Thoracic aorta (tissue), 2 donors: Measurements from ENCODE around the gene ACAN. TPM values are rescaled to one million over a fixed set of nuclear protein-coding genes. Genes with fewer than 3 reads are reported as not detected.
A peak's percentile ranks its signal among the peaks of the same experiment; 100 is the strongest.

Experiments
- ATAC-seq: fragments of 150-250 bp; one replicate; pipeline ENCODE4 v1.8.0; 2017; ENCODE audit warnings: low read depth; ENCODE audit not compliant: insufficient number of reproducible peaks, low FRiP score
- DNase-seq: peaks from one replicate; pipeline ENCODE4 v3.0.0-alpha.2; 2020; ENCODE audit warnings: low spot score
- H3K27ac ChIP-seq, 2 donors: fragments of 200-600 bp; sonication (generic); 1 replicate in 1 of 2; 2 replicates in 1 of 2; pipeline ENCODE4 v1.5.1; 2016; ENCODE audit warnings: mild to moderate bottlenecking in 2 of 2, moderate library complexity in 2 of 2
- H3K27me3 ChIP-seq: fragments of 200-600 bp; sonication (generic); replicated peaks from 2 replicates; pipeline ENCODE4 v1.6.0; 2016; ENCODE audit warnings: mild to moderate bottlenecking; ENCODE audit not compliant: insufficient read depth
- H3K36me3 ChIP-seq: fragments of 200-600 bp; sonication (generic); one replicate; pipeline ENCODE4 v1.5.1; 2016
- H3K4me1 ChIP-seq, 2 donors: fragments of 200-600 bp; sonication (generic); 1 replicate in 1 of 2; 2 replicates in 1 of 2; pipeline versions ENCODE4 v1.5.1 to v1.6.0; 2016; ENCODE audit warnings: low read depth in 2 of 2, mild to moderate bottlenecking in 1 of 2; ENCODE audit not compliant: control insufficient read depth in 1 of 2
- H3K4me3 ChIP-seq: fragments of 200-600 bp; sonication (generic); 2 replicates; pipeline ENCODE4 v1.5.1; 2016; ENCODE audit warnings: mild to moderate bottlenecking
- H3K9me3 ChIP-seq: fragments of 200-600 bp; sonication (generic); 2 replicates; pipeline ENCODE4 v1.5.1; 2016
- CTCF ChIP-seq: fragments of 200-600 bp; sonication (generic); IDR thresholded peaks from one replicate; pipeline ENCODE4 v1.5.1; 2019; ENCODE audit warnings: antibody characterized with exemption
- total RNA-seq, 2 donors: library from RNA; depleted of rRNA; stranded (reverse); fragments of >200 nt; gene quantifications; one replicate each; pipeline versions ENCODE4 v1.1.0 to v1.2.3, GENCODE V29; 2016

The ACAN gene
- total RNA-seq, 2 donors from 2014 or later, result 23.2 to 147 TPM

- ATAC-seq (no peak), DNase-seq (no peak)
- no peaks in the 10 kb centered on the region for H3K27me3 ChIP-seq
- H3K4me3 ChIP-seq, result no peak overlapping the region
- TF ChIP-seq CTCF, result no peak
- no peak overlapping the region for H3K27ac ChIP-seq
- no peaks in the 10 kb centered on the region for H3K9me3 ChIP-seq
- H3K4me1 ChIP-seq, result peaks cover 10 to 11% of the 10 kb centered on the region in 2 donors
- peaks cover 27% of the 10 kb centered on the region for H3K36me3 ChIP-seq
Measured at GRCh38 chr15:88881775-88882174, 78.5 kb downstream of the ACAN start.

- H3K27ac ChIP-seq, result no peak overlapping the region
- no peaks in the 10 kb centered on the region for H3K9me3 ChIP-seq
- no peak for TF ChIP-seq CTCF
- H3K36me3 ChIP-seq, result peaks cover 29% of the 10 kb centered on the region
- H3K4me1 ChIP-seq, result peaks cover 10 to 11% of the 10 kb centered on the region in 2 donors
- peak; percentile 47 for ATAC-seq
- H3K4me3 ChIP-seq, result no peak overlapping the region
- H3K27me3 ChIP-seq, result no peaks in the 10 kb centered on the region
- DNase-seq, result no peak
Measured at GRCh38 chr15:88882785-88883184, 79.5 kb downstream of the ACAN start.

GRCh38 chr15:88887068-88887580 lies 83.9 kb downstream of the ACAN start:
- no peaks in the 10 kb centered on the region for H3K27me3 ChIP-seq
- ATAC-seq (no peak), DNase-seq (no peak)
- peaks cover 6 to 10% of the 10 kb centered on the region in 2 donors for H3K4me1 ChIP-seq
- peaks cover 16% of the 10 kb centered on the region for H3K36me3 ChIP-seq
- no peak overlapping the region for H3K27ac ChIP-seq
- H3K4me3 ChIP-seq, result no peak overlapping the region
- no peak for TF ChIP-seq CTCF
- H3K9me3 ChIP-seq, result no peaks in the 10 kb centered on the region

- Histone ChIP-seq H3K9me3 (no peaks in the 10 kb centered on the region), H3K4me1 (peaks cover 0 to 11% of the 10 kb centered on the region in 2 donors), H3K27me3 (no peaks in the 10 kb centered on the region), H3K27ac (no peak overlapping the region), H3K36me3 (peaks cover 16% of the 10 kb centered on the region), H3K4me3 (no peak overlapping the region)
- ATAC-seq, result no peak
- DNase-seq, result no peak
- no peak for TF ChIP-seq CTCF
Measured at GRCh38 chr15:88888719-88889118, 85.5 kb downstream of the ACAN start.

- H3K27me3 ChIP-seq, result no peaks in the 10 kb centered on the region
- ATAC-seq (no peak), DNase-seq (no peak)
- H3K27ac ChIP-seq, result no peak overlapping the region
- no peaks in the 10 kb centered on the region for H3K9me3 ChIP-seq
- no peak for TF ChIP-seq CTCF
- no peak overlapping the region for H3K4me3 ChIP-seq
- H3K36me3 ChIP-seq, result peaks cover 12% of the 10 kb centered on the region
- peaks cover 0 to 18% of the 10 kb centered on the region in 2 donors for H3K4me1 ChIP-seq
Measured at GRCh38 chr15:88890495-88890894, 87.3 kb downstream of the ACAN start.
